SH-SY5Y (cell line): ENCODE results near the gene PPP1CA.

ENCODE experiments used
- GATA2 ChIP-seq: IDR thresholded peaks from 2 replicates; pipeline ENCODE4 v1.6.1; 2011; ENCODE audit warnings: mild to moderate bottlenecking, low read depth, low read length
- GATA3 ChIP-seq: IDR thresholded peaks from 2 replicates; pipeline ENCODE4 v1.6.1; 2011; ENCODE audit warnings: low read depth, mild to moderate bottlenecking, low read length, moderate library complexity

The PPP1CA gene

DNA sequence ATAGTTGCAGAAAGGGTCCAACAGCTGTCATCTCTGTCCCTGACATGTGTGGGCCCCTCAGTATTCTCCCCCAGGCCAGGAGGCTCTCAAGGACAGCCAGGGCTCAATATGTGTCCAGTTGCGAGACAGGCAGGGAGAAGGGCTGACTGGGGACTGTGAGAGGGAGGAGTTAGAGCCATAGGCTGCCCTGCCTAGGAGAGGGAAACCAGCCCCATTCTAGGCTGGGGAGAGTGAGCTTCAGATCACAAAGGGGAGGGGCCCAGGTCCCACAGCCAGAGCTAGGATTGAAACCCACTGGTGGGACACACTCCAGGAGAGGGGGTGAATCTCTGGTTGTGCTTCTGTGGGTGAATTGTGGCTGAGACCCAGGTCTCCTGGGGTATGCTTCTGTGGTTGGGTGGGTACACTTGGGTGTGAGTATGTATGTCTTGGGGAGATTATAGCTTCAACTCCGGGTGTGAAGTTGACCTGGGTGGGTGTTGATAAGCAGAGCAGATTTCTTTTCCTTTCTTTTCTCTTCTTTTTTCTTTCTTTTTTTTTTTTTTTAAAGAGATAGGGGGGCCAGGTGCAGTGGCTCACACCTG is 11.7 kb upstream of the PPP1CA start:
- TF ChIP-seq GATA2 (no peak), GATA3 (no peak)

DNA sequence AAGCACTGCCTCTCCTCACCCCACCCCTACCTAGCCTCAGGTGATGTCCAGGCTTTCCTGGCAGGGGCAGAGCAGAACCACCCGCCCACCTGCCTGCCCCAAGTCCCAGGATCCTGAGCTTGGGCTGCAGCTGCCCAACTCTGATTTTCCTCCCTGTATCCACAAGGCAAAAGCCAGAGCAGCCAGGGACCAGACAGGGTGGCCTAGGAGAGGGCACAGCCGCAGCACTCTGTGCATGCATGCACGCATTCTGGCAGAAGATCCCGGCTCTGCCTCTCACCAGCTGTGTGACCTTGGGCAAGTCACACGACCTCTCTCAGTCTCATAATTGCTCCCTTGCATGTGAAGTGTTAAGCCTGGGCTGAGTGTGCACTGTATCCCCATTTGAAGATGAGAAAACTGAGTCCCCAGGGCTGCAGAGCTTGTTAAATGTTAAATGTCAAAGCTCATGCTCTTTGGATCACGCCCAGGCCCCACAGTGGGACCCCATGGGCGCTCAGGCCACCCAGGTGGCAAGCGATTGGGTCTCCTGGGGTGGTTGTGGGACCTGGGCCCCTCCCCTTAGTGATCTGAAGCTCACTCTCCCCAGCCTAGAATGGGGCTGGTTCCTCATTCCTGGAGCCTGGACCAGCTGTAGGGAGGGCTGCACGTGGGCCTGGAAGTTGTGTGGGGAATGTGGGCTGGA is 11.0 kb upstream of the PPP1CA start:
- TF ChIP-seq GATA3 (no peak), GATA2 (no peak)

DNA sequence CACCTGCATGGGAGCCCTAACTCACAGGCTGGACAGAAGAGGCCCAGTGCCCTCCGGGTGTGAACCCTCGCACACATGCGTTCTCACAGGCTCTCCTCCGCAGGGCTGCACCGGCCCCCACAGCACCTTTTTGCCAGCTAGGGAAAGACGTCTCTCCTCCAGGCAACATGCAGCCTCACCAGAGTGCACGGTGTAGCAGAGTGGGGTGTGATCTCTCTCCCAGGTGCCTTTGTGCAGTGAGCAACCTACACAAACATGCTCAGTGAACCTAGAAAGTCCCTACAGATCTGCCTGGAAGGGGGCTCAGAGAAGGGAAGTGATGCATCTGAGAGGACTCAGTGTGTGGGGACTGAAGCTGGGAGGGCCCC is 10.1 kb upstream of the PPP1CA start:
- TF ChIP-seq GATA2, result no peak
- no peak for TF ChIP-seq GATA3

DNA sequence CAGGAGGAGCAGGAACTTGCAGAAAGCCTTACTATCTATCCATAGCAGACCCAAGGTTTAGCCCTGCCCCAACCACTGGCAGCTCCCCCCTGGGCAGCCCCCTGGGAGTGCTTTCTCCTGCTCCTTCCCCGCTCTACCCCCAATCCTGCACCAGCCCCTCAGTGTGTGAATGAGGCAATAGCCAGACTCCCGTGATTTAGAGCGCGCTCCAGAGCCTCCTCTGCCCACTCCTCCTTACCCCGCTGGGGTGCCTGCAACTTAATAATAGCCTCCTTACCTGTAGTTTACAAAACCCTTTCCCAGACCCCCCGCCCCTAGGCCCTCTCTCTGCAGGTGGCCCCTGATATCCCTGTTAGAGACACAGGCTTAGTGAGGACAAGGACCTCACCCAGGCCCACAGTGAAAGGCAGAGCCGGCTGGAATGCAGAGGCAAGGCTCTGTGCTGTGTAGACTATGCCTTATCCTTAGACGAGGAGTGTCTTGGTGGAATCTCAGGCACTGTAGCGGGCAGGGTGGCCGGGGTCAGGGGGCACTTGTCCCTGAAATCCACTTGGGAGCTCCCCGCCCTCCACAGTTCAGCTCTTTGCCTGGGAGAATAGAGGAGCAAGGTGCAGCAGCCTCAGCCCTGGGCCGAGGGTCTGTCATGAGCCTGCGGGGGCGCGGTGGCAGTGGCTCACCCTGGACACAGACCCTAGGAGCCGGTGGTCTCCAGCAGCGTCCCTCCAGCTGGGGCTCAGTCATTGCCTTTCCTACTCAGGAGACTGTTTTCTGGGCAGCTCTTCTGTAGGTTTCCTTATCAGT is 9.5 kb upstream of the PPP1CA start:
- TF ChIP-seq GATA2 (no peak), GATA3 (no peak)

DNA sequence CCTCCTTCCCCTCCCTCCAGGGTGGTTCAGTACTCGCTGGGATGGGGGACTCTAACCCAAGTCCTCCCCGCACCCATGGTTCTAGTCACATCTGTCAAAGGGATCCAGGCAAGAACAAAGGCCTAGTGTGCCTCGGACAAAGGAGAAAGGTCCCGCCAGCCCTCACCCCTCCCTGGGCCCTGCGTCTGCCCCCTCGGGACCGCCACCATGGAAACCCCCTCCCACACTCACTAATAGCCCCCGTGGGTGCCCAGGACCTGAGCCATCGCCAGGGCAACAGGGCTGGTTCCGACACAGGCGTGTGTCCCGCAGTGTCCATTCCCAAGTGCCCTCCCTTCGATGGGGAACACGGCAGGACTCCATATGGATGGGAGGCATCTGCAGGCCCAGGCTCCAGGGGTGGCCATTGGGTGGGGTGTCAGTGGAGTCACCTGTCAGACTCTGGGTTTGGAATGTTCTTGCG is 8.7 kb upstream of the PPP1CA start:
- no peak for TF ChIP-seq GATA3
- TF ChIP-seq GATA2, result no peak

DNA sequence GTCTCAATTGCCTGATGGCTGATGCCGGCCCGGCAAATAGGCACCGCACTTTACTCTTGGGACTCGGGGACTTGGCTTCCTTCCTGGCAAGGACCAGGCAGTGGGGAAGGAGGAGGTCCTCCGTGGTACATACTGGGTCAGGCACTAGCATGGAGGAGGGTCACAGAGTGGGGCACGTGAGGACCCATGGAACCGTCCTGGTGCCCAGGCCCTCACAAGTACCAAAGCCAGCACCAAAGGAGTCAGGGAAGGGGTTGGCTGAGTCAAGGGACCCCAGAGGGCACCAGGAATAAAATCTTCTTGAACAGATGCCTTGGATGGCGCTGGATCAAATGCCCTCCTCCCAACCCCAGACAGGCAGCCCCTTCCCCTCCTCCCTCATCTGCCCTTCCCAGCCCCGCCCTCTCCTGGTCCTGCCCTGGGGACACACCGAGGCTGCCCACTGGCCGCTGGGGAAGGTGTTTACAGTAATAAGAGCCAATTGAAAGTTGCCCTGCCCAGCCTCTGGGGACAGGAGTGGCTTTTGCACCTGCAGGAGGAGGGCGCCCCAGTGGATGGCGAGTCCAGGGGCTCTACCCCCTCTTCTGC is 8.2 kb upstream of the PPP1CA start:
- no peak for TF ChIP-seq GATA3
- no peak for TF ChIP-seq GATA2

DNA sequence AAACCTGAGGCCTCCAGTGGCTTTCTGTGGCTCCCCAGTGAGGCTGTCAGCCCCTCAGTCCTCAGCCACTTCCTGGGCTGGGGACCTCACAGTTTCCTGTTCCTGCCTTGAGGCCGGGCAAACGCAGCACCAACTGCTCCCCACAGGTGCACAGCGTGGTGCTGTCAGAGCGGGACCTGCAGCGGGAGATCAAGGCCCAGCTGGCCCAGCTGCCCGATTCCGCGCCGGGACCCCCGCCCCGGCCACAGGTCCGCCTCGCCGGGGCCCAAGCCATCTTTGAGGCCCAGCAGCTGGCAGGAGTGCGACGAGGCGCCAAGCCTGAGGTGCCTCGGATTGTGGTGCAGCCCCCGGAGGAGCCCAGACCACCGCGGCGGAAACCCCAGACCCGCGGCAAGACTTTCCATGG is 7.6 kb upstream of the PPP1CA start:
- TF ChIP-seq GATA3 (no peak), GATA2 (no peak)

DNA sequence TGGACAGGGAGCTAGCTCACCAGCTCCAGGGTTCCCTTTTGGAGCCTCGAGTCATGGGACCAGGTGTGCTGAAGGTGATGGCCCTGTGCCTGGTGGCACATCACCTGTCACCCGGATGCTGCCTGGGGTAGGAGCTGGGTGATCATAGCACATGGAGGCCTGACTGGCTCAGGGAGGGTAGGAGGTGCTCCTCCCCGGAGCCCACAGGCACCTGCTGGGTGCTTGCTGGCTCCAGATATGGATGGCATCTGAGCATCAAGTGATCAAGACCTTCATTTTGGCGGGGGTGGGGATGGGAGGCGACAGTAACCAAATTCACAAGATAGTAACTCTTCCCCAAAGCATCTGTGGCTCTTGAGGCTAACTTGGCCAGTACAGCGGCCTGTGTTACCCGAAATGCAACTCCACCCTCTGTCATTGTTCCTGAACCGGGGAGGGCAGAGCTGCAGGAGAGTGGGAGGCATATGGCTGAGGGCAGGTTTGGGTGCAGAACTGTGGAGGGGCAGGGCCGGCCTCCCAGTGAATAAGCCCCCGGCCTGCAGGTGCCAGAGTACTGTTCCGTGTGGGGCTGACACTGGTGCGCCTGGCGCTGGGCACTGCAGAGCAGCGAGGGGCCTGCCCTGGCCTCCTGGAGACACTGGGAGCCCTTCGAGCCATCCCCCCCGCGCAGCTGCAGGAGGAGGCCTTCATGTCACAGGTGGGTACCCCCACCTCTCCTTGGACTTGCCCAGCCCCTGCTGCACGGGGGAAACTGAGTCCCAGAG is 7.0 kb upstream of the PPP1CA start:
- no peak for TF ChIP-seq GATA2
- no peak for TF ChIP-seq GATA3

DNA sequence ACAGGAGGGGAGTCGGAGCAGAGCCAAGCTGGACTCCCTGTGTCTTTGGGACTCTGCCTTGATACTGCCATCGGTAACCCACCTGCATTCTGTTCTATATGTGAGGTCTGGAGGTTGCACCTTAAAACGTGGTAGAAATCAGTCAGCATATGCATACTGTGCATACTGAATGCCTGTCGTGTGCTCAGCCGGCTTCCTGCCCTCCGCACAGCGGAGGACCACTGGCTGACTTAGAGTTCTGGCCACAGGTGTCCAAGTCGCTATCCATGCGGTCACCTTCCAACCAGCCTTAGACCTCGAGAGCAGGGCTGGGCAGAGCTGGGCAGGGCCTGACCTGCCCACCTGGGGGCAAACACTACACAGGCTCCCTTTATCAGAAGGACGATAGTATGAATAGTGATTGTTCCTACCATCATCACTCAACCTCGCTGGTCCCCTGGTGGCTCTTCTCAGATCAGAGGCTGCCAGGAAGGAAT is 6.1 kb upstream of the PPP1CA start:
- TF ChIP-seq GATA2, result no peak
- no peak for TF ChIP-seq GATA3

DNA sequence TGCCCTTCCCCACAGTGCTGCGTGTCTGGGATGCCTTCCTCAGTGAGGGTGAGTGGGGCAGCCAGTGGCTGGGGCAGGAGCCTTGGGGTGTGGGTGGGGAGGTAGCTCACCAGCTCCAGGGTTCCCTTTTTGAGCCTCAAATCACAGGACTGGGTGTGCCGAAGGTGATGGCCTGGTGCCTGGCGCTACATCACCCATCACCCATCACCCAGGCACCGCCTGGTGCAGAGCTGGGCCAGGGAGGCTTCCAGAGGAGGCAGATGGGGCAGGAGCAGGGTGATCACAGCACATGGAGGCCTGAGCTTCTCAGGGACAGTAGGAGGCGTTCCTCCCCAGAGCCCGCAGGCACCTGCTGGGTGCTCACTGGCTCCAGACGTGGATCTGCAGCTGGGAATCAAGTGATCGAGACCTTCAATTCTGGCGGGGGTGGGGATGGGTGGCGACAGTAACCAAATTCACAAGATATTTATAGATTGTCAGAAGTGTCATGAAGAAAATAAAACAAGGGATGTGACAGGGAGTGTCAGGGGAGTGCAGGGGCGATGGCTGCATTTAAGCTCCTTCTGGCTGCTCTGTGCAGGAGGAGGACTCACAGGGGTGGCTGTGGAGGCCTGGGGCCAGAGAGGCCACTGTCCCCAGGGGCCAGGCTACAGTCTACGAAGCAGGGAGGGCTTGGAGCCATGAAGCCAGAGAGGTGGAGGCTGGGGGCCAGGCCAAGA is 5.5 kb upstream of the PPP1CA start:
- no peak for TF ChIP-seq GATA2
- no peak for TF ChIP-seq GATA3

DNA sequence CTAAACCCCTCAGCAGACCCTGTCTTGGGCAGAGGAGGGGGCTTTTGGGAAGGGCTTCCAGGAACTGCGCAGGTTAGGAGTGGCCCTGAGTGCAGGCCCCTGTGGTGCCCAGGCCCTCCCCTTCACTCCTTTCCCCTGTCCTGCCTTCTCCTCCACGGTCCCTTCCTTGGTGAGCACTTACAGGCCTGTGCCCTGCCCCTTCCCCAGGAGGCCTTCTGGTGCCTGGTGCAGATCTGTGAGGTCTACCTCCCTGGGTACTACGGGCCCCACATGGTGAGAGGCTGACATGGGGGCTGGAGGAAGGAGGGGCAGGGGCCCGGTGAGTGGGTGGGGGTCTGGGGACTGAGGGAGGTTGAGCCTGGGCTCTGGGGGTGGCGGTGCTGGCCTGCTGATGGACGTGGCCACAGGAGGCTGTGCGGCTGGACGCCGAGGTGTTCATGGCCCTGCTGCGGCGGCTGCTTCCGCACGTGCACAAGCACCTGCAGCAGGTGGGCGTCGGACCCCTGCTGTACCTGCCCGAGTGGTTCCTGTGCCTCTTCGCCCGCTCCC is 4.8 kb upstream of the PPP1CA start:
- TF ChIP-seq GATA2 (no peak), GATA3 (no peak)

DNA sequence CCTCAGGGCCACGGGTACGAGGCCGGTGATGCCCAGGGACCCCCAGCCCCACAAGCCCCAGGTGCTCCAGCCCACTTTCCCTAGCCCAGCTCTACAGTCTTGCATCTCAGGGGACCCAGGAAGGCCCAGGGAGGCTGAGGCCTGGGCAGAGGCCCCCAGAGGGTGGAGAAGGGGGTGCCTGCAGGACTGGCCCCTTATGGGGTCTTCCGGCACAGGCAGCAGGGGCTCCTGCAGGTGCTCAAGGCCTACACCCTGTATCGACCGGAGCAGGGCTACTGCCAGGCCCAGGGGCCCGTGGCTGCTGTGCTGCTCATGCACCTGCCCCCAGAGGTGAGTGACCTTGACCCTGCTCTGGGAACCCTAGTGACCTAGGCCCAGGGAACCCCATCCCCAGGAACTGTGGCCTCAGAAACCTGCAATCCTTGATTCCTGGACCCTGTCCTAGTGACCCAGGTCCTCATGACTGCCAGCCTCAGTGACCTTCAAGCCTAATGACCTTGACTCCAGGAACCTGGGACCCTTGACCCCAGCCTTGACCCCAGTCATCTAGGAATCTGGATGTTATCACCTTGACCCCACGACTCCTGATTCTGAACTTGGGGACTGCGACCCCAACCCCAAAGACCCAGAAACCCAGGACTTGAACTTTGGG is 4.2 kb upstream of the PPP1CA start:
- no peak for TF ChIP-seq GATA2
- no peak for TF ChIP-seq GATA3

DNA sequence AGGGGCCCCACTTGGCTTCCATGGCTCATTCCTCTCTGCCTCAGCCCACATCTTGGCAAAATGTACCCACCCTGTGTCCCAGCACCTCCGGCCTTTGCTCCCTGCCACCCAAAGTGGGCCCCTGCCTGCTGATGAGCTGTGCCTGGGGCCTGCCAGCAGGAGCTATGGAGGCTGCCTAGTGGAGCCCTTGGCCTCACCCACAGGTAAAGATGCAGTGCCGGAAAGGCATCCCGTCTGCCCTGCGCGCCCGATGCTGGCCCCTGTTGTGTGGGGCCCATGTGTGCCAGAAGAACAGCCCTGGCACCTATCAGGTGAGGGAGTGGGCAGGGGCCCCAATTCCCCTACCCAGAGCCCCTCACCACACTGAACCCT is 3.5 kb upstream of the PPP1CA start:
- TF ChIP-seq GATA3, result no peak
- no peak for TF ChIP-seq GATA2
